ENCODE data around the gene IQCK. TPM values are rescaled to one million over a fixed set of nuclear protein-coding genes. Genes with fewer than 3 reads are reported as not detected.
A peak's percentile ranks its signal among the peaks of the same experiment; 100 is the strongest.

The IQCK gene
- total RNA-seq, 1 donor from 2014 or later: 18.6 TPM

- H3K27me3 Mint-ChIP-seq (ENCODE audit: unreplicated experiment): no peaks in the 10 kb centered on the region
- peak; percentile 83 for DNase-seq (ENCODE audit: low spot score)
- H3K4me3 Mint-ChIP-seq (ENCODE audit: unreplicated experiment): no peak overlapping the region
Measured at GRCh38 chr16:19907161-19907992, 189.3 kb downstream of the IQCK start.

More at GRCh38 chr16:19907161-19907992, 189.3 kb downstream of the IQCK start:
- Mint-ChIP-seq H3K27ac (ENCODE audit: unreplicated experiment) (no peak overlapping the region), H3K4me1 (ENCODE audit: unreplicated experiment) (no peaks in the 10 kb centered on the region), H3K9me3 (ENCODE audit: unreplicated experiment) (no peaks in the 10 kb centered on the region), H3K36me3 (ENCODE audit: low read depth, unreplicated experiment) (no peaks in the 10 kb centered on the region)
- TF ChIP-seq CTCF (IDR thresholded peaks at IDR 0.05; ENCODE audit: unreplicated experiment): peak; percentile 92

Other genes starting within 250 kb of the IQCK start
- 50.0 TPM for gene GDE1, start 196.2 kb upstream of the IQCK start, total RNA-seq (ENCODE audit: unreplicated experiment)
- 6.8 TPM for gene CCP110, start 194.3 kb upstream of the IQCK start, total RNA-seq (ENCODE audit: unreplicated experiment)
- gene VPS35L, start 162.6 kb upstream of the IQCK start, total RNA-seq (ENCODE audit: unreplicated experiment): 60.0 TPM
- gene KNOP1, start within 50 bp of the IQCK start, total RNA-seq (ENCODE audit: unreplicated experiment): 36.6 TPM
- 140 TPM for gene GPRC5B, start 166.6 kb downstream of the IQCK start, total RNA-seq (ENCODE audit: unreplicated experiment)